Mammary epithelial cell (primary cell): Measurements from ENCODE around the gene JCHAIN.

Experiments used
- EZH2 ChIP-seq: IDR thresholded peaks from 2 replicates; pipeline ENCODE4 v1.6.1; 2012; ENCODE audit warnings: low read length, inconsistent platforms, borderline replicate concordance
- TF ChIP-seq, protein P1 (sequence below), 2 donors: IDR thresholded peaks in 1 of 2; conservative IDR thresholded peaks in 1 of 2; 2 replicates each; pipeline ENCODE4 v1.5.1; 2011 to 2012; ENCODE audit warnings: inconsistent platforms in 2 of 2, low read length in 2 of 2, mild to moderate bottlenecking in 2 of 2, control low read depth in 1 of 2, low read depth in 1 of 2; ENCODE audit not compliant: insufficient read depth in 1 of 2; ENCODE audit errors: extremely low read depth in 1 of 2

DNA sequence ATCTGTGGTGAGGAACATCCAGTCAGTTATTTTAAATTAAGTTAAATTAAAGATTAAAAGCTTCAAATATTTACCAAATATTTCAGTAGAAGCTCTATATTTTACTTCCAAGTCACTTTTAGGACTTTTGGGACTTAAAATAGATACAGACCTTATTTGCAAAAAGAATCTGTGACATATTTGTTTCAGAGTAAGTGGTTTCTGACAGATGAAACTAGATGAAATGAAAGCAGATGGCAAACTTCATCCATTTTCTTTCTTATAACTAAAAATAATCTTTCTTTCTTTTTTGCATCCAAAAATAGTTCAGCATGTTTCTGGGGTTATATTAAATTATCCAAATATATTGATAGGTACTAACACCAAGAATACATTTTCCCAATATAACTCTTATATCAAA lies 15.4 kb upstream of the JCHAIN start:
- TF ChIP-seq, protein P1, sequence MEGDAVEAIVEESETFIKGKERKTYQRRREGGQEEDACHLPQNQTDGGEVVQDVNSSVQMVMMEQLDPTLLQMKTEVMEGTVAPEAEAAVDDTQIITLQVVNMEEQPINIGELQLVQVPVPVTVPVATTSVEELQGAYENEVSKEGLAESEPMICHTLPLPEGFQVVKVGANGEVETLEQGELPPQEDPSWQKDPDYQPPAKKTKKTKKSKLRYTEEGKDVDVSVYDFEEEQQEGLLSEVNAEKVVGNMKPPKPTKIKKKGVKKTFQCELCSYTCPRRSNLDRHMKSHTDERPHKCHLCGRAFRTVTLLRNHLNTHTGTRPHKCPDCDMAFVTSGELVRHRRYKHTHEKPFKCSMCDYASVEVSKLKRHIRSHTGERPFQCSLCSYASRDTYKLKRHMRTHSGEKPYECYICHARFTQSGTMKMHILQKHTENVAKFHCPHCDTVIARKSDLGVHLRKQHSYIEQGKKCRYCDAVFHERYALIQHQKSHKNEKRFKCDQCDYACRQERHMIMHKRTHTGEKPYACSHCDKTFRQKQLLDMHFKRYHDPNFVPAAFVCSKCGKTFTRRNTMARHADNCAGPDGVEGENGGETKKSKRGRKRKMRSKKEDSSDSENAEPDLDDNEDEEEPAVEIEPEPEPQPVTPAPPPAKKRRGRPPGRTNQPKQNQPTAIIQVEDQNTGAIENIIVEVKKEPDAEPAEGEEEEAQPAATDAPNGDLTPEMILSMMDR (conservative IDR thresholded peaks at IDR 0.05 in 1 of 2, IDR thresholded peaks at IDR 0.05 in 1 of 2; ENCODE audit: extremely low read depth in 1 of 2, insufficient read depth in 1 of 2, low read depth in 1 of 2, low read length in 2 of 2): no peak
- TF ChIP-seq EZH2: no peak
